Measurements from ENCODE around the gene BUB1B.

GRCh38 chr15:40134885-40135284 is 26.0 kb upstream of the BUB1B start:
- TF ChIP-seq CTCF (conservative IDR thresholded peaks at IDR 0.05 in 1 of 2, IDR thresholded peaks at IDR 0.05 in 1 of 2; ENCODE audit: extremely low read depth in 1 of 2, insufficient read depth in 1 of 2, low read depth in 1 of 2, low read length in 2 of 2) (no peak), EZH2 (IDR thresholded peaks at IDR 0.05; ENCODE audit: borderline replicate concordance, low read length) (no peak)

All from mammary epithelial cell (primary cell).